Eye (tissue), 1 donor: ENCODE results near the gene SPON1.

Experiments
- DNase-seq: peaks from one replicate; pipeline ENCODE4 v3.0.0-alpha.2; 2015

Gene SPON1

DNA sequence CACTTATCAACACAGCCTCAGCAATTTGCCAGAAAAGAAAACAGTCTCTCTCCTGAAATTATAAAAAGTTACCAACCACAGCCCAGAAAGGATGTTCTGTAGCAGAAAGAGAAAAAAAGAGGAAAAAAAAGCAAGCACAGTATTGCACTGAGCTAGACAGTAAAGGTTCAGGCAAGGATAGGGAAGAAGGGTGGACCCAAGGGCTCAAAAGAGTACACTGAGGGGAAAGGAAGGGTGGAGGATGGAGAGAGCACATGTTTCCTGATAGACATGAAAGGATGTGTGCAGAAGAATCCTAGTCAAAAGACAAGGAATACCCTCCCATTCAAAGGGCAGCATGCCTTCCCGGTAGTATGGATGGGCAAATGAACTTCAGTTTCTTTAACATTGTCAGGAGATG, 337.4 kb downstream of the SPON1 start:
- DNase-seq = no peak

DNA sequence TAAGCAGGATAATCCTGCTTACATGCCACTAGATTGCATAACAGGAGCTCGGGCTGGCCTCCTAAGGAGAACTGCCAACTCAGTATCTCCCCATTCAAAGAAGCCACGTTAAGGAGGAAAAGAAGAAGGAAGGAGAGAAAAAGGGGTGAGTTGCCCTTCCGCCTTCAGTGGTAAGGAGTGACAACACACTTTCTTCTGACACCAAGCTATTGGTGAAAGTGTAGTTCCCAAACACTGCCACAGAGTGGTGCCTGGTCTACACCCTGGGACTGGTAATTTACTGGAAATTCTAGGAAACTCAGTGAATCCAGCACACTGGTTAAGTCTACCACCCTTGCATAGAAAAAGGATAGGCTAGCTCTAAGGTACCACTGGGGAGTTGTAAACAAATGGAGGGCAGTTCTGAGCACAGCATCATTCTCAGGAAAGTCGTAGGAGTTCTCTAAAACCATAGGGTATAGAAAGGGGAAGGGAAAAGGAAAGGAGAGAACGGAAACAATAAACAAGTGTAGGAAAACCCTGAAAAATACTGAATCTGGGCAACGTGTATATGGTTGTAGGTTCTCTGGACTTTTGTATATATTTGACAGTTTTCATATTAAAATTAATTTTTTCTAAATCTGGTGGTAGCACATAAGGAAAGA, 338.3 kb downstream of the SPON1 start:
- DNase-seq = peak; percentile 79

DNA sequence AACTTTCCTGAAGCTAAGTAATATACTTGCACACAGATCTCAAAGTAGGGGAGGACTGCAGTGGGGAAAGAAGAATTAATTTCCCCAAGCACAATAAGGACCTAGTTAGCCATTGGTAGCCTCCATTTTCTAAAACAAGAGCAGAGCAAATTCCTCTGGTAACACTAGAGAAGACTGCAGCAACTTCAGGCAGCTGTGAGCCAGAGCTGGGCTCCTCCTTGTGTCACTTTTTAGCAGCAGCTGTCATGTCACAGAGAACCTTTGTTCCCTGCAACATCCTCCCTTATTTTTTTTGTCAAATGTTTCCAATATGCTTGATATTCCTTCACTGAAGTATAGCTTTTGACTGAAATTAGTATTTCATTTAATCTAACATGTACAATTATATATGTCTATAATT, 342.1 kb downstream of the SPON1 start:
- peak; percentile 21 for DNase-seq

DNA sequence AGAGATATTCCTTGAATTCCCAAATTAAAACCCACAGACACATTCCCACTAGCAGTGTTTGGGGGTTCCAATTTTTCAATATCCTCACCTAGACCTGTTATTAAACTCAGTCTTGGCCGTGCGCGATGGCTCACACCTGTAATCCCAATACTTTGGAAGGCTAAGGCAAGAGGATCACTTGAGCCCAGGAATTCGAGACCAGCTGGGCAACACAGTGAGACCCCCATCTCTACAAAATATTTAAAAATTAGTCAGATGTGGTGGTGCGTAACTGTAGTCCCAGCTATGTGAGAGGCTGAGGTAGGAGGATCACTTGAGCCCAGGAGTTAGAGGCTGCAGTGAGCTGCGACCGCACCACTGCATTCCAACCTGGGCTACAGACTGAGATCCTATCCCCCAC, 343.1 kb downstream of the SPON1 start:
- DNase-seq = no peak

DNA sequence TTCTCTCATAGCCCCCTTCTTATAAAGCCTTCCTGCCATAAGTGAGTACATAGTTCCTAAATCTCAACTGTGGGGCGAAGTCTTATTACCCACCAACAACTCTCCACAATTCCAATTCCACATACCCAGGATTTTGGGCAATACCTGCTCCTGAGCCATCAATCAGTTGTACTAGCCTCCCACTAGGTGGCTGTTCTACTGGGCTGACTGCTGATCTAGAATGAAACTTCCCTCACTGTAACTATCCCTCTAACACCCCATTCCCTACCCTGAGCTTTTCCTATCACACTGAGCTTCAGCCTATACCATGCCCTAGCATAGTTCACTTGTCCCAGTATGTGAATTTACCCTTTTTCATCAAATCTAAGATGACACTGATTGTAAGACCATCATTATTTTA, 344.0 kb downstream of the SPON1 start:
- no peak for DNase-seq

DNA sequence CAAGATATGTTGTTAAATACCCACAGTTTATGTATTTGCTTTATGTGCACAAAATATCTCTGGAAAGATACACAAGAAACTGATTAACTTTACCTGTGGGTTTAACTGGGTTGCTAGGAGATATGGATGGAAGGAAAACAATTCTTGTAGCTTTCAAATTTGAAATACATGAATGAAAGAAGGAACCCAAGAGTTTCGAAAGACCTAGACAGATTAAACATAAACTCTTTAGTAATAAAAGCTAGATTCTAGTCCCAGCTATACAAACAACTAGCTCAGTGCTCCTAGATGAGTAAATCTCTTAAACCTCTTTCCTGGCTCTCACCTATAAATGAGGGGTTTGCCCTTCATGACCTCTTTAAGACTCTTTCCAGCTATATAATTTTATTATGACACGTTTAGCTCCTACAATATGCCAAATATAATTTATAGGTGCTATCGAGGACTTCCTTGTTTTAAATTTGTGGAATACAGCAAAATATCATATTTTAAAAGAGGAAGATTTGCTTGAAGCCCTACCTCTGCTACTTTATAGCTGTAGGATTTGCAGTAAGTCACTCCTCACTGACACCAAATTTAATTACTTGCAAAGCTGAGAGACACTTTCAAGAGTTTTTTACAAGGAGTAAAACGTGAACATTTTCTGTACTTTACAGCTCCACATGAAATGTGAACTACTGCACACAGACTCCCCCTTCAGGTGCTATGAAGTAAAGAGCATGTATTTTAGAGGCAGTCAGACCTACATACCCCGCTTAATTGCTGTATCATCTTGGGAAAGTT, 345.8 kb downstream of the SPON1 start:
- peak; percentile 33 for DNase-seq

DNA sequence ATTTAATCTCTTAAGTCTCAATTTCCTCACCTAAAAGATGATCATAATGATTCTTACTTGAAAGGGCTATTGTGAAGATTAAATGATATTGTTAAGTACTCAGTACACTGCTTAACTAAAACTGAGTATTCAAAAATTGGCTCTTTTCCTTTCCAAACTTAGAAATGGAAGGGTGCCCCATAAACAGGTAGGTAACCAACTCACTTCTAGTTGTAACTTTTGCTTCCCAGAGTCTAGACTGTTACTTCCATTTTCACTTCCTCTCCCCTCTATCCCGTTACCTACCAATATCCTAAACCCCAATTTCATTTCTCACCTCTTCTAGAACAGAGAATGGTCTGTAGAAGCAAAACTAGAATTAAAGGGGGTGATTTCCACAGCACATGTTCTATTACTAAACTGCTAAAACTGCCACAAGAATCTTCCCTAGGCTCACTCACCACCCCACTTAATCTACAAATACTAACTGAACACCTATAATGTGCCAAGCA, 346.4 kb downstream of the SPON1 start:
- no peak for DNase-seq

DNA sequence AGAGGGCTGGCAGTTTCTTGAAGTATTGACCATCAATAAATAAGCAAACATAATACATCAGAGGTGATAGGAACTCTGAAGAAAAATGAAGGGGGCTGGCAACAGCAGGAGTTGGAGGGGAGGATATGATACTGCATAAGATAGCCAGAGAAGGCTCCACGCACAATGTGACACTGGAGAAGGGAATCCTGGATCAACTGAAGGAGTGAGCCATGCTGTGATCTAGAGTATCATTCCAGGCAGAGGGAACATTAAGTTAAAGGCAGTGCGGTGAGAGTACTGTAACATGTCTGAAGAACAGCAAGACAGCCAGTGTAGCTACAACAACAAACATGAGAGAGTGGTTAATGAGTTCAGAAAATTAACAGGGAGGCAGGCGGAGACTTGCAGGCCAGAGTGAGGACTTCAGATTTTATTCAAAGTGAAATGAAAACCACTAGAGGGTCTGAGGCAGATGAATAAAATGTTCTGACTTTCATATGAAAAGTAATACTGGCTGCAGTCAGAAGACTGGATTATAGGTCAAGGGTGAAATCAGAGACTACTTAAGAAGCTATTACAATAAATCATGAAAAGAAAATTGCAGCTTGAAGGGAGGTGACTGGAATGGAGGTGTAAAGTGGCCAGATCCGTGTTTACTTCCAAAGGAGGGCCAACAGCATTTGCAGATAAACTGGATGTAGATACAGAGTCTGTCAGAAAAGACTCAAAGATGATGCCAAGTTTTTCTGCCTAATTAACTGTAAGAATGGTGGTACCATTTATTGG, 347.1 kb downstream of the SPON1 start:
- DNase-seq = no peak

DNA sequence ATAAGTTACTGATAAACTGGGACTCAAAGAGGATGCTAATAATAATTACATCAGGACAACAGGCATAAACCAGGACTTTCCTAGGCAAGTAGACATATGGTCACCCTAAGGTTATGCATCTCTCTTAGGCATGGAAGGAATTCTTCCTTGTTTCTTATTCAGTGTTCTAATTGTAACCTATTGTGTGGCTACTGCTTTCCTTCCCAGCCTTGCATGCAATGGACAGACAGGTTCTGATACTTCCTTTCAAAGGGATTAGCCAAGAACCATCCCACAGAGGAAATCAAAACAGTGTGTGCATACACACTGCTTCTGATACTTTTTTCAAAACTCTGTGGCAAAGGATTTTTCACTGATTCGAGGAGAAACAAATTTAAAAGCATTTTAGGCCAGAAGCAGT, 348.2 kb downstream of the SPON1 start:
- no peak for DNase-seq

DNA sequence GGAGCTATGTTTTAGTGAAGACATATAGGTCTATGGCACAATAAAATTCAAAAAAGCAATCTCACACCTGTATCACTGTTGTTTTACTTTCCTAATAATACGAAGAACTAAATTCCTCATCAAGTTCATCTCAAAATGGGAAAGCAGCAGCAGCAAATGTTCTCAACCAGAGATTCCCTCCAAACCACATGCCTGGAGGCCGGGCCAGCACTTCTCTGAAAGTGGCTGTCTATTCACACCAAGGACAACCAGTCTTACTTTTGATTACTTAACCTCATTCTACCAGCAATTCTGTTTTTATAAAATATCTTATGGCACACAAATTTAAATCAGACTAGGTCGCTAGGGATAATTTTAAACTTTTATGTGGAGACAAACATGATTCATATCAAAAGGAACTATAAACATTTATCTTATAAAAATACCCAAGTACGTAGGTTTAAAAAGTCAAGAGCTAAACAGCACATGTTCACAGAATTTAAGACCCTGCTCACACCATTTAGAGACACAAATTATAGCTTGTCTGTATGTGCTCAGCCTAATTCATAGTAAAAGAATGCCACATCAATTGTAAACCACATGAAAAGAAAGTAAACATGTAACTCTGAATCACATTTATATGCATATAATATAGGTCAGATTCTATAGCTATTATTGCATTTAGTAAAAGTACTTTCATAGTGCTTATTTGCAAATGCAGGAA, 350.4 kb downstream of the SPON1 start:
- DNase-seq = no peak

DNA sequence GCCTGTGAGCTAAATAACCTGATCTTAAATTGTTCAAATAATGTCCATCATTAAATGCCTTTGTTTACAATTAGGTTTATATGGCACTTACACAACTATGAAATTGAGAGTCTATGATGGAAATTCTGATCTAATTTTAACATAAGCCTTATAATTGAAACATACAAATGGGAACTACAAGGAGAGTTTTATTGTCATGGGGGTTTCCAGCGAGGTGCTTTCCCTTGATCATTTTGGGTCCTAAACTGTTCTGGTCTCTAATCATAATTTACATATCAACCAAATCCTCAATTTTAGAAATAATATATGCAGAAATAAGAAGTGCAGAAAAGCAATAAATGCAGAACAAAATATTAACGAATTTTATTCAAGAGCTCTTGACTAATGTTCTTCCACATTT, 351.6 kb downstream of the SPON1 start:
- DNase-seq = no peak

DNA sequence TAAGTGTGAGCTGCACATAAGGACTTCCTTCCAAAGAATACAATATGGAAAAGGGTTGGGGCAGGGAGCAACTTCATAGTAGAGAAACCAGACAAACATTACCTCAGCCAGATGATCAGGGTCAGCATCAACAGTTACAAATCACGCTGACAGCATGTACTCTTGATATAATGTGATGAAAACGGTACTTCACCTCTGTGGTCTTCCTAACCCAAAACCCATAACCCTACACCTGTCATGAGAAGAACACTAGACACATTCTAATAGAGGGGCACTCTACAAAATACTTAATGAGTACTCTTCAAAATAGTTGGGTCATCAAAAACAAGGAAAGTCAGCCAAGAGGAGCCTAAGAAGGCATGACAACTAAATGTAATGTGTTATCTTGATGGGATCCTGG, 352.6 kb downstream of the SPON1 start:
- no peak for DNase-seq
